CD4-positive, alpha-beta T cell treated with Interleukin-2 at 100 ng/mL for 4 hours (primary cell): ENCODE measurements around the gene MCHR1.
"Not testable (repeated sequence)": the region's sequence is repeated elsewhere in the genome, so short reads cannot be mapped to it uniquely, and the experiment has no call there.

Experiments used
- DNase-seq: peaks from one replicate; pipeline ENCODE4 v3.0.0-alpha.2; 2020; ENCODE audit warnings: low spot score

Gene MCHR1

GRCh38 chr22:40679249-40679963 lies at the start of gene MCHR1:
TSS of gene MCHR1 (plus strand) at chr22:40679484. CDS start at chr22:40679653, 169 bp downstream.
- no peak for DNase-seq

GRCh38 chr22:40631925-40632324 lies 47.4 kb upstream of the MCHR1 start:
- DNase-seq = no peak

GRCh38 chr22:40633036-40633435 lies 46.2 kb upstream of the MCHR1 start:
- DNase-seq = no peak

- DNase-seq = no peak
These were observed 45.0 kb upstream of the MCHR1 start for GRCh38 chr22:40634119-40634903.

- DNase-seq = no peak
These were observed 44.0 kb upstream of the MCHR1 start for GRCh38 chr22:40635043-40635939.

- DNase-seq = no peak
These were observed 43.3 kb upstream of the MCHR1 start for GRCh38 chr22:40635940-40636379.

- DNase-seq = peak; percentile 100
These were observed 42.7 kb upstream of the MCHR1 start, which contains the start of gene MRTFA for GRCh38 chr22:40636380-40637182. TSS of gene MRTFA (minus strand) at chr22:40636719.

- DNase-seq = peak; percentile 42
These were observed 41.8 kb upstream of the MCHR1 start for GRCh38 chr22:40637183-40638150.

- no peak for DNase-seq
These were observed 41.0 kb upstream of the MCHR1 start for GRCh38 chr22:40638261-40638660.

GRCh38 chr22:40641269-40641668 lies 38.0 kb upstream of the MCHR1 start:
- no peak for DNase-seq

GRCh38 chr22:40642316-40642715 lies 37.0 kb upstream of the MCHR1 start:
- no peak for DNase-seq

GRCh38 chr22:40645579-40646197 lies 33.6 kb upstream of the MCHR1 start:
- no peak for DNase-seq

GRCh38 chr22:40648386-40648785 lies 30.9 kb upstream of the MCHR1 start:
- DNase-seq = no peak

- no peak for DNase-seq
These were observed 28.2 kb upstream of the MCHR1 start for GRCh38 chr22:40651057-40651456.

GRCh38 chr22:40651563-40652501 lies 27.5 kb upstream of the MCHR1 start:
- peak; percentile 82 for DNase-seq

- no peak for DNase-seq
These were observed 25.9 kb upstream of the MCHR1 start for GRCh38 chr22:40653361-40653760.

- no peak for DNase-seq
These were observed 24.6 kb upstream of the MCHR1 start for GRCh38 chr22:40654522-40655167.

- not testable (repeated sequence) for DNase-seq
These were observed 23.3 kb upstream of the MCHR1 start for GRCh38 chr22:40655941-40656340.
